Inferior parietal cortex (tissue), 1 donor: ENCODE measurements around the gene BANF2.

Source experiments
- DNase-seq: peaks from one replicate; pipeline ENCODE4 v3.0.0-alpha.2; 2016; ENCODE audit errors: extremely low spot score

Gene BANF2

GRCh38 chr20:17664025-17664633, 35.6 kb upstream of the BANF2 start:
- no peak for DNase-seq

GRCh38 chr20:17665756-17666155, 34.0 kb upstream of the BANF2 start:
- no peak for DNase-seq

GRCh38 chr20:17666481-17666880, 33.3 kb upstream of the BANF2 start:
- no peak for DNase-seq

- DNase-seq = no peak
Observed at GRCh38 chr20:17667445-17667844, 32.3 kb upstream of the BANF2 start.

GRCh38 chr20:17668432-17668831, 31.3 kb upstream of the BANF2 start:
- DNase-seq = no peak

- DNase-seq = no peak
Observed at GRCh38 chr20:17669306-17669931, 30.3 kb upstream of the BANF2 start.

- DNase-seq = no peak
Observed at GRCh38 chr20:17671011-17671410, 28.8 kb upstream of the BANF2 start.

- no peak for DNase-seq
Observed at GRCh38 chr20:17671565-17671964, 28.2 kb upstream of the BANF2 start.

GRCh38 chr20:17673084-17673483, 26.7 kb upstream of the BANF2 start:
- no peak for DNase-seq

GRCh38 chr20:17674722-17675518, 24.8 kb upstream of the BANF2 start:
- no peak for DNase-seq

GRCh38 chr20:17675519-17676377, 24.0 kb upstream of the BANF2 start:
- DNase-seq = no peak

- no peak for DNase-seq
Observed at GRCh38 chr20:17676378-17676759, 23.4 kb upstream of the BANF2 start.

GRCh38 chr20:17676942-17677341, 22.8 kb upstream of the BANF2 start:
- DNase-seq = no peak

- no peak for DNase-seq
Observed at GRCh38 chr20:17678295-17678694, 21.5 kb upstream of the BANF2 start.

GRCh38 chr20:17678886-17679285, 20.9 kb upstream of the BANF2 start:
- DNase-seq = no peak

GRCh38 chr20:17679941-17680835, 19.6 kb upstream of the BANF2 start:
- DNase-seq = no peak

- peak; percentile 64 for DNase-seq
Observed at GRCh38 chr20:17680836-17681725, 18.7 kb upstream of the BANF2 start.

- no peak for DNase-seq
Observed at GRCh38 chr20:17681726-17682102, 18.1 kb upstream of the BANF2 start.

- DNase-seq = peak; percentile 93
Observed at GRCh38 chr20:17682103-17682888, 17.5 kb upstream of the BANF2 start, which contains the start of gene RRBP1. Gene RRBP1 (minus strand): TSS chr20:17682242. CDS start chr20:17660507, 21,735 bp downstream.
